Endothelial cell of umbilical vein (primary cell): Measurements from ENCODE around the gene TFPI2. TPM values are rescaled to one million over a fixed set of nuclear protein-coding genes. Genes with fewer than 3 reads are reported as not detected.

ENCODE experiments used
- BruUV-seq: library from RNA; stranded (reverse); fragments of 400-500 nt; replicated peaks from 2 replicates; lab custom pipeline; 2021; lab: Mats Ljungman, UMichigan
- CTCF ChIA-PET: fragments of 300-600, 350-600 bp; sonication (Branson Sonifier 250); formaldehyde crosslinking; loops from one replicate; lab custom pipeline; 2021; ENCODE audit warnings: antibody characterized with exemption, inconsistent platforms; lab: Charles Lee
- POLR2A ChIA-PET: fragments of 300-600, 350-600 bp; sonication (Branson Sonifier 250); formaldehyde crosslinking; loops from one replicate; lab custom pipeline; 2021; ENCODE audit warnings: antibody characterized with exemption, inconsistent platforms; lab: Charles Lee
- DNase-seq: peaks from one replicate; pipeline ENCODE4 v3.0.0-alpha.2; 2011; ENCODE audit warnings: low read depth, low spot score
- FAIRE-seq: peaks from 2 replicates; lab custom pipeline; 2011; peaks lifted over from hg19 to GRCh38; lab: Jason Lieb, UNC
- H2AFZ ChIP-seq: 2 replicates; pipeline ENCODE4 v1.6.0; 2012; ENCODE audit warnings: low read depth, low read length, control low read depth, inconsistent platforms
- H3K27ac ChIP-seq: 2 replicates; pipeline ENCODE4 v1.5.1; 2011; ENCODE audit warnings: low read depth, mild to moderate bottlenecking, control low read depth, low read length, moderate library complexity; ENCODE audit not compliant: insufficient read depth
- H3K27me3 ChIP-seq, 2 experiments: 2 replicates each; pipeline versions ENCODE4 v1.6.0 to v1.6.1; 2011; ENCODE audit warnings: low read length in 2 of 2, mixed read lengths in 1 of 2; ENCODE audit not compliant: control insufficient read depth in 2 of 2, insufficient read depth in 2 of 2
- H3K36me3 ChIP-seq, 2 experiments: 2 replicates in 1 of 2; 3 replicates in 1 of 2; pipeline ENCODE4 v1.5.1; 2011; ENCODE audit warnings: low read length in 2 of 2, mild to moderate bottlenecking in 1 of 2, moderate library complexity in 1 of 2; ENCODE audit not compliant: control insufficient read depth in 2 of 2, insufficient read depth in 2 of 2; ENCODE audit errors: extremely low read depth in 1 of 2
- H3K4me1 ChIP-seq: 3 replicates; pipeline ENCODE4 v1.5.1; 2011; ENCODE audit warnings: mild to moderate bottlenecking, low read length; ENCODE audit not compliant: control insufficient read depth, insufficient read depth; ENCODE audit errors: extremely low read depth
- H3K4me2 ChIP-seq: 2 replicates; pipeline ENCODE4 v1.6.1; 2011; ENCODE audit warnings: low read length, control low read depth, mixed read lengths; ENCODE audit not compliant: insufficient read depth
- H3K4me3 ChIP-seq, 3 experiments: fragments of 200-600 bp in 1 of 3; sonication (generic), shearing (Covaris generic) in 1 of 3; replicated peaks in 1 of 3; 2 replicates each; pipeline ENCODE4 v1.5.1; 2011 to 2016; ENCODE audit warnings: control low read depth in 3 of 3, low read length in 3 of 3, mild to moderate bottlenecking in 2 of 3, inconsistent platforms in 1 of 3, low read depth in 1 of 3, moderate library complexity in 1 of 3; ENCODE audit not compliant: insufficient read depth in 1 of 3
- H3K79me2 ChIP-seq: 2 replicates; pipeline ENCODE4 v1.6.0; 2012; ENCODE audit warnings: low read length, inconsistent platforms; ENCODE audit not compliant: control insufficient read depth, insufficient read depth
- H3K9ac ChIP-seq: replicated peaks from 2 replicates; pipeline ENCODE3; 2011; ENCODE audit warnings: low read length, control low read depth; ENCODE audit not compliant: insufficient read depth; ENCODE audit errors: extremely low read depth
- H3K9me1 ChIP-seq: replicated peaks from 3 replicates; pipeline ENCODE4 v1.6.0; 2011; ENCODE audit warnings: mild to moderate bottlenecking, low read length; ENCODE audit not compliant: control insufficient read depth, insufficient read depth; ENCODE audit errors: extremely low read depth
- H3K9me3 ChIP-seq: replicated peaks from 2 replicates; pipeline ENCODE4 v1.5.1; 2012; ENCODE audit warnings: low read length, inconsistent platforms; ENCODE audit not compliant: control insufficient read depth, insufficient read depth
- H4K20me1 ChIP-seq: replicated peaks from 2 replicates; pipeline ENCODE3; 2011; ENCODE audit warnings: mild to moderate bottlenecking, low read length; ENCODE audit not compliant: control insufficient read depth, insufficient read depth; ENCODE audit errors: extremely low read depth
- CTCF ChIP-seq, 2 donors: IDR thresholded peaks; 1 replicate in 1 of 2; 2 replicates in 1 of 2; pipeline ENCODE4 v1.5.1; 2011; ENCODE audit warnings: low read length in 2 of 2, mild to moderate bottlenecking in 2 of 2, moderate library complexity in 2 of 2, control low read depth in 1 of 2, inconsistent platforms in 1 of 2, low read depth in 1 of 2; ENCODE audit not compliant: insufficient read depth in 1 of 2; ENCODE audit errors: extremely low read depth in 1 of 2
- EZH2 ChIP-seq: IDR thresholded peaks from 2 replicates; pipeline ENCODE4 v1.6.1; 2012; ENCODE audit warnings: borderline replicate concordance, low read depth, mild to moderate bottlenecking, moderate library complexity, low read length, inconsistent platforms; ENCODE audit not compliant: severe bottlenecking
- FOS ChIP-seq: IDR thresholded peaks from 2 replicates; pipeline ENCODE4 v1.6.1; 2011; ENCODE audit warnings: mild to moderate bottlenecking, low read length, moderate library complexity, borderline replicate concordance; ENCODE audit not compliant: insufficient read depth
- GATA2 ChIP-seq: IDR thresholded peaks from 2 replicates; pipeline ENCODE4 v1.7.0; 2011; ENCODE audit warnings: low read depth, mild to moderate bottlenecking, moderate library complexity, mixed read lengths, low read length; ENCODE audit not compliant: insufficient read length, insufficient read depth
- JUN ChIP-seq: IDR thresholded peaks from 2 replicates; pipeline ENCODE4 v1.6.1; 2011; ENCODE audit warnings: borderline replicate concordance, low read depth; ENCODE audit not compliant: insufficient read length, insufficient read depth
- MAX ChIP-seq: IDR thresholded peaks from 2 replicates; pipeline ENCODE4 v1.6.1; 2011; ENCODE audit not compliant: insufficient read depth, insufficient read length
- MYC ChIP-seq: IDR thresholded peaks from one replicate; pipeline ENCODE4 v1.6.1; 2011; ENCODE audit warnings: mild to moderate bottlenecking, low read depth, low read length
- POLR2A ChIP-seq: IDR thresholded peaks from 2 replicates; pipeline ENCODE4 v1.6.1; 2012; ENCODE audit warnings: low read depth, mild to moderate bottlenecking, control low read depth, low read length
- POLR2AphosphoS5 ChIP-seq: IDR thresholded peaks from 2 replicates; pipeline ENCODE4 v1.6.1; 2012; ENCODE audit warnings: low read depth, mild to moderate bottlenecking, control low read depth, low read length, moderate library complexity; ENCODE audit not compliant: insufficient read depth
- dilution Hi-C: fragments of 300-500 bp; cut with MboI; formaldehyde crosslinking; loops from one replicate; pipeline ENCODE4 v1.15.0; 2019; ENCODE audit warnings: low sequenced_read_pairs; ENCODE audit not compliant: extremely low pct_ligation_motif_present
- intact Hi-C: fragments of 100-400 bp; cut with micrococcal nuclease; formaldehyde crosslinking; loops from one replicate; pipeline ENCODE4 v1.10.0; 2022
- polyA plus RNA-seq, 4 experiments: library from polyadenylated mRNA; depleted of rRNA in 3 of 4; stranded (reverse) in 3 of 4; unstranded in 1 of 4; fragments of >200 nt; gene quantifications; 2 replicates each; pipeline versions ENCODE4 v1.2.1 to v1.2.3, GENCODE V29; 2011 to 2012; ENCODE audit warnings: missing spikeins in 1 of 4
- total RNA-seq: library from RNA; stranded (reverse); gene quantifications from 2 replicates; pipeline ENCODE4 v1.2.3, GENCODE V29; 2021

The TFPI2 gene
- total and polyA plus RNA-seq, 2 donors (not counting 3 experiments of a cell fraction or from before 2014, with no cell fraction given): 49.9 to 65.9 TPM

GRCh38 chr7:93882468-93882867 lies 8.1 kb downstream of the TFPI2 start:
- H2AFZ ChIP-seq: no peak overlapping the region
- H3K27ac ChIP-seq: no peak overlapping the region
- no peaks in the 10 kb centered on the region for H3K9me1 ChIP-seq
- FAIRE-seq (no peak), DNase-seq (no peak)
- H3K36me3 ChIP-seq: no peaks in the 10 kb centered on the region
- no peaks in the 10 kb centered on the region for H4K20me1 ChIP-seq
- no TSS peak for BruUV-seq
- no peak overlapping the region for H3K4me2 ChIP-seq
- no peak overlapping the region for H3K4me3 ChIP-seq
- no peak overlapping the region for H3K9ac ChIP-seq
- no peaks in the 10 kb centered on the region for H3K79me2 ChIP-seq
- ChIA-PET POLR2A (no interaction called here), CTCF (no interaction called here)
- no peaks in the 10 kb centered on the region for H3K4me1 ChIP-seq
- no peaks in the 10 kb centered on the region for H3K9me3 ChIP-seq
- dilution Hi-C loops: no loop called here
- intact Hi-C loops: no loop called here
- no peak for TF ChIP-seq POLR2A
- no peak for TF ChIP-seq MYC
- TF ChIP-seq CTCF (IDR thresholded peaks at IDR 0.05; ENCODE audit: extremely low read depth in 1 of 2, insufficient read depth in 1 of 2, low read depth in 1 of 2, low read length in 2 of 2): no peak
- no peak for TF ChIP-seq JUN
- no peak for TF ChIP-seq POLR2AphosphoS5
- TF ChIP-seq MAX: no peak
- no peak for TF ChIP-seq EZH2
- TF ChIP-seq GATA2: no peak
- no peak for TF ChIP-seq FOS
- no peaks in the 10 kb centered on the region for H3K27me3 ChIP-seq
